ENCODE data around the gene ABCA7. TPM values are rescaled to one million over a fixed set of nuclear protein-coding genes. Genes with fewer than 3 reads are reported as not detected.

ABCA7 gene
- total RNA-seq, 2 donors from 2014 or later = 17.8 to 105 TPM

DNA sequence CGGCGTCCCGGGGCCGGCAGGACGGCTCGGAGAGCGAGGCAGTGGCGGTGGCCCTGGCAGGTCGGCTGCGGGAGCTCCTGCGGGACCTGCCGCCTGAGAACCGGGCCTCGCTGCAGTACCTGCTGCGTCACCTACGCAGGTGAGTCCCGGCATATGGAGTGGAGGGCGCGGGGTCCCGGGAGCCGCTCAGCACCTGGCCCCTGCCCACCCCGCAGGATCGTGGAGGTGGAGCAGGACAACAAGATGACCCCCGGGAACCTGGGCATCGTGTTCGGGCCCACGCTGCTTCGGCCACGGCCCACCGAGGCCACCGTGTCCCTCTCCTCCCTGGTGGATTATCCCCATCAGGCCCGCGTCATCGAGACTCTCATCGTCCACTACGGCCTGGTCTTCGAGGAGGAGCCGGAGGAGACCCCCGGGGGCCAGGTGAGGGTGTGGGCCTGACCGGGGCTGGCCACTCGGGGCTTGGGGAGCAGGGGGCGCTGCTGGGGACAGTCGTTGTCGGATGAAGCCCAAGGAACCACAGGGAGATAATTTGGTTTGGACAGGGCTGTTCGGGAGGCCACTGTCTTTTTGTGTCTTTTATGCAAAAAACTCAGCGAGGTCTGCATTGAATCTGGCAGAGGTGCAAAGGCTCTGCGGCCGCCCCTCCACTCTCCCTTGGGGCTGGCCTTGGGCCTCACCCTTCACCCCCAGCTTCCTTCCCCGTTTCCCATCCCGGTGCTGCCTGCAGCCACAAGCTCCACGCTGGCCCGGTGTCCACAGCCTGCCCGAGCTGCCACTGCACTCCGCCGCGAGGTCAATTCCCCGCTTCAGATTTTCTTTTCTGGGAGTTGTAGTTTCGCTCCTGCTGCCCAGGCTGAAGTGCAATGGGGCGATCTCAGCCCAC lies 43.3 kb downstream of the ABCA7 start:
- H3K36me3 Mint-ChIP-seq = peaks cover 5 to 28% of the 10 kb centered on the region in 2 donors
- ATAC-seq = no peak
- H3K27ac Mint-ChIP-seq = peak overlapping the region; percentile 50 to 65

DNA sequence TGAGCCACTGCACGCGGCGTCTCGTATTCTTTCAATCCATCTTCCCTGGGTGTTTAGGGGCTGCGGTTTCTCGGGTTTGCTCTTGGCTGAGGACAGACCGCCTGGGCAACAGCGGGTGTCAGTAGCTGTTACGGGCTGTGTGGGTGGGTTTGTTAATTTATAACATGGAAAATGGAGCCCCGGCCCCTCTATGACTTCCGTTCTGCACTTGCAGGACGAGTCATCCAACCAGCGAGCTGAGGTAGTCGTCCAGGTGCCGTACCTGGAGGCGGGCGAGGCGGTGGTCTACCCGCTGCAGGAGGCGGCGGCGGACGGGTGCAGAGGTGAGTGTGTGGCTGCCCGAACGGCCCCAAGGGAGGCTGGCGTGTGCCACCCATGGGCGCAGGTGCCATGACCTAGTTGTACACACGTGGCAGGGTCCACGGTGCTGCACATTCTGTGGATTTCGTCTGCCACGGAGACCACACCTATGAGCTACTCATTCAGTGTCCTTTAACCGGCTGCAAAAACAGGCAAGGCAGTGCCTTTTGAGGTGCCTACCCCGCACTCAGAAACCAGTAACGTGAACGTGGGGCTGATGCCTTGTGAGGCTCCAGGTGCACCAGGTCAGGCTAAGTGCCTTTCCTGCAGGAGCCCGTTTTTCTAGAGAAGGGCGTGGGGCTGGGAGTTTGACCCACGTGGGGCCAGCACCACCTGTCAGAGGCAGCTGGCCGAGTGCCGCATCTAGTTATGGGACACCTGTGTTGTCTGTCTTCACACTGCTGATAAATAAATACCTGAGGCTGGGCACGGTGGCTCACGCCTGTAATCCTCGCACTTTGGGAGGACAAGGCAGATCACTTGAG lies 44.3 kb downstream of the ABCA7 start:
- DNase-seq (ENCODE audit: low spot score in 2 of 2) = peak in 1 of 2 donors; percentile 20
- Mint-ChIP-seq H3K36me3 (peaks cover 5 to 26% of the 10 kb centered on the region in 2 donors), H3K27ac (peak overlapping the region; percentile 65 to 69), H3K9me3 (no peaks in the 10 kb centered on the region)
- ATAC-seq = no peak

More for the DNA sequence above, 43.3 kb downstream of the ABCA7 start:
- no peak for DNase-seq (ENCODE audit: low spot score in 2 of 2)
- no peaks in the 10 kb centered on the region for H3K9me3 Mint-ChIP-seq

DNA sequence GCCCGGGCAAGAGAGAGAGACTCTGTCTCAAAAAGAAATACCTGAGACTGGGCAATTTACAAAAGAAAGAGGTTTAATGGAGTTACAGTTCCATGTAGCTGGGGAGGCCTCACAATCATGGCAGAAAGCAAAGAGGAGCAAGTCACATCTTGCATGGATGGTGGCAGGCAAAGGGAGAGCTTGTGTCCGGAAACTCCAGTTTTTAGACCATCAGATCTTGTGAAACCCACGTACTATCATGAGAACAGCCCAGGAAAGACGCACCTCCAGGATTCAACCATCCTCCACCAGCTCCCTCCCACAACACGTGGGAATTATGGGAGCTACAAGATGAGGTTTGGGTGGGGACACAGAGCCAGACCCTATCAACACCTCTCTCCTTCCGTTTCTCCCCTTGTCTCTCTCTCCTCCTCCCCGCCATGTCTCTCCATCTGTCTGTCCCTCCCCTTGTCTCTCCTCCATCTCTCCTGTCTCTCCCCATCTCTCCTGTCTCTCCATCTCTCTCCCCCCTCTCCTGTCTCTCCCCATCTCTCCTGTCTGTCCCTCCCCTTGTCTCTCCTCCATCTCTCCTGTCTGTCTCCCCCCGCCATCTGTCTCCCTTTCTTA lies 45.2 kb downstream of the ABCA7 start:
- no peak for DNase-seq (ENCODE audit: low spot score in 2 of 2)
- Mint-ChIP-seq H3K36me3 (peaks cover 5 to 21% of the 10 kb centered on the region in 2 donors), H3K27ac (peak overlapping the region; percentile 69 to 79), H3K9me3 (no peaks in the 10 kb centered on the region)
- no peak for ATAC-seq

GRCh38 chr19:1085676-1086442 lies 46.0 kb downstream of the ABCA7 start:
- DNase-seq (ENCODE audit: low spot score in 2 of 2) = no peak
- peak overlapping the region; percentile 69 to 79 for H3K27ac Mint-ChIP-seq

DNA sequence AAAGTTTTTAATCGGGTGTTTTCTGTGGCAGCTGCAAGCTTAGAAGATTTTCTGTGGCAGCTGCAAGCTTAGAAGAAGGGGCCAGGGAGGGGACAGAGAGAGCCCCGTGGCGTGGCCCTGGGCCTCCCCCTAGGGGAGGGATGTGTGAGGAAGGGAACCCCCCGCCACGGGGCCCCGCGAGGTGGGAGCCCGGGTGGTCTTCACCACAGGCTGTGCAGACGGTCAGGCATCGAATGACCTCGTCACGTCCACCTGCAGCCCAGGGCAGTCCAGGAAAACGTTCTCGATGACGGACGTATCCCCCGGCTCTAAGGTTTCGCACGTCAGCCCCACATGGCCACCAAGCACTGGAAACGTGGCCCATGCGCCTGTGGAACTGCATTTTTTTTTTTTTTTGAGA lies 46.7 kb downstream of the ABCA7 start:
- DNase-seq (ENCODE audit: low spot score in 2 of 2) (no peak), ATAC-seq (no peak)
- peak overlapping the region in 1 of 2 donors; percentile 79 for H3K27ac Mint-ChIP-seq
- H3K36me3 Mint-ChIP-seq = peaks cover 0 to 9% of the 10 kb centered on the region in 2 donors
- H3K9me3 Mint-ChIP-seq = no peaks in the 10 kb centered on the region

More at GRCh38 chr19:1085676-1086442, 46.0 kb downstream of the ABCA7 start:
- ATAC-seq = no peak
- no peaks in the 10 kb centered on the region for H3K9me3 Mint-ChIP-seq
- H3K36me3 Mint-ChIP-seq = peaks cover 2 to 15% of the 10 kb centered on the region in 2 donors

DNA sequence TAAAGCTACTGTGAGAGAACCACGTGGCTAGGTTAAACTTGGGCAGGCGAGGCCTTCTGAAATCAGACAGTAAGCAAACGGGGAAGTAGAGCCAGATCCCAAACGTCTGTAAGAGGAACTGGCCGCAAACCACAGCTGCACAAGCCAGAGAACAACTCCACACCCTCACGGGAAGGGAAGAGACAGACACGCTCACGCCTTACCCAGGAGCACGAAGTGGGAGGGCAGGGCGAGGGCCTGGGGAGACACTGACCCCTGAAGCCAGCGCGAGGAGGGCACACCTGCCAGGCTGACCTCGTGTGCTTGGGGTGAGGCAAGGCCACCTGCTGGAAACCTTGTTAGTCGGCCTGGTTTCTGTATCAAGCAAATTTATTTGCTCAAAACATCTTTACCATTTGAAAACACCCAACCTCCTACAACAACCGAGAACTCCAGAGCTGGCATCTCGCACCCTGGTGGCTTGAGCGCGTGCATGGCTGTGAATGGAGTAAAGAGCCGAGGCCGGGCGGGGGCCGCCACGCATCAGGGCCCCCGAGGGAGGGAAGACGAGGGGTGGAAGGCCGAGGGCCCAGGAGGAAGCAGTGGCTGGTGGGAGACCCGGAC lies 48.0 kb downstream of the ABCA7 start:
- Mint-ChIP-seq H3K36me3 (peaks cover 0 to 9% of the 10 kb centered on the region in 2 donors), H3K9me3 (no peaks in the 10 kb centered on the region), H3K27ac (peak overlapping the region; percentile 84 to 96)
- ATAC-seq (peak; percentile 17 to 45), DNase-seq (ENCODE audit: low spot score in 2 of 2) (peak; percentile 33 to 68)

- DNase-seq (ENCODE audit: low spot score in 2 of 2) (no peak), ATAC-seq (peak; percentile 7)
- Mint-ChIP-seq H3K9me3 (no peaks in the 10 kb centered on the region), H3K27ac (peak overlapping the region; percentile 84 to 96), H3K36me3 (peaks cover 0 to 8% of the 10 kb centered on the region in 2 donors)
Observed at GRCh38 chr19:1088416-1089010, 48.6 kb downstream of the ABCA7 start.

DNA sequence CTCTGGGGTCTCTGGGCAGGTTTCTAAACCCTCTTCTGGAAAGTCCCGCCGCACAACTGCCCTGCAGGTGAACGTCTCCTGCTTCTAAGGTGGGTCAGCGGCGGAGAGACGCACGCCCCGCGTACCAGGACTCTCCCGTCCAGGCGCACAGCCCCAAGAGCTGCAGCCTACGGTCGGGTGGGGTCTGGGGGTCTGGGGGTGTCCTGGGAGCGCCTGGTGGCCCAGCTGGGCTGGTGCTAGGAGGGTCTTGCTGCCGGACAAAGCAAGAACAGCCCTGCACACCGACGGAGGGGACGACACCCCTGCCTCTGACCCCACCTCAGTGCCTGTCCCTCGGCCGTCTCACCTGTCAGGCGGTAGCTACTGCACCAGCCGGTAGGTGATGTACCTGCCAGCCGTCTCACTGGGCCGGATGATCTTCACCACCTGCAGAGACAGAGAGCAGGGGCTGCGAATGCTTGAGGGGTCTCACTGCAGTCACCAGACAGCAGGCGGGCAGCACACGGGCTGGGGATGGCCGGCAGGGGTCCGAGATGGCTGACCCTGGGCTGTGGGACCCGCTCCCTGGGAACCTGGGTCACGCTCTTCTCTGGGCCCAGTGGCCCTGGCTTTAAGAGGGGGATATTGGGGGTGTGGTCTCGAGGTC lies 49.3 kb downstream of the ABCA7 start:
- Mint-ChIP-seq H3K27ac (peak overlapping the region; percentile 22 to 84), H3K36me3 (peaks cover under 1 to 1% of the 10 kb centered on the region in 2 donors), H3K9me3 (no peaks in the 10 kb centered on the region)
- peak in 1 of 2 donors; percentile 2 for ATAC-seq
- DNase-seq (ENCODE audit: low spot score in 2 of 2) = no peak

GRCh38 chr19:1089891-1090290 lies 50.0 kb downstream of the ABCA7 start:
- peak in 1 of 2 donors; percentile 13 for DNase-seq (ENCODE audit: low spot score in 2 of 2)
- peak in 1 of 2 donors; percentile 12 for ATAC-seq
- Mint-ChIP-seq H3K9me3 (no peaks in the 10 kb centered on the region), H3K27ac (peak overlapping the region in 1 of 2 donors; percentile 60), H3K36me3 (peaks cover under 1 to 8% of the 10 kb centered on the region in 2 donors)

GRCh38 chr19:1090731-1091543 lies 51.0 kb downstream of the ABCA7 start:
- H3K36me3 Mint-ChIP-seq = peaks cover 6 to 11% of the 10 kb centered on the region in 2 donors
- H3K27ac Mint-ChIP-seq = peak overlapping the region in 1 of 2 donors; percentile 81
- no peaks in the 10 kb centered on the region for H3K9me3 Mint-ChIP-seq
- ATAC-seq = no peak
- no peak for DNase-seq (ENCODE audit: low spot score in 2 of 2)

GRCh38 chr19:1091544-1092175 lies 51.8 kb downstream of the ABCA7 start:
- Mint-ChIP-seq H3K36me3 (peaks cover 6 to 11% of the 10 kb centered on the region in 2 donors), H3K27ac (peak overlapping the region in 1 of 2 donors; percentile 81), H3K9me3 (no peaks in the 10 kb centered on the region)
- ATAC-seq (no peak), DNase-seq (ENCODE audit: low spot score in 2 of 2) (no peak)

- Mint-ChIP-seq H3K27ac (peak overlapping the region; percentile 62 to 88), H3K36me3 (peaks cover 6 to 11% of the 10 kb centered on the region in 2 donors), H3K9me3 (no peaks in the 10 kb centered on the region)
- DNase-seq (ENCODE audit: low spot score in 2 of 2) (no peak), ATAC-seq (no peak)
Observed at GRCh38 chr19:1093330-1093729, 53.4 kb downstream of the ABCA7 start.

- H3K9me3 Mint-ChIP-seq = no peaks in the 10 kb centered on the region
- no peak for ATAC-seq
- no peak for DNase-seq (ENCODE audit: low spot score in 2 of 2)
- peaks cover 6 to 11% of the 10 kb centered on the region in 2 donors for H3K36me3 Mint-ChIP-seq
- H3K27ac Mint-ChIP-seq = peak overlapping the region; percentile 92
Observed at GRCh38 chr19:1093811-1094553, 54.1 kb downstream of the ABCA7 start.
